HG03108 (cell line): Measurements from ENCODE around the gene RASSF6.
"Not testable (repeated sequence)": the region's sequence is repeated elsewhere in the genome, so short reads cannot be mapped to it uniquely, and the experiment has no call there.

ENCODE experiments used
- ATAC-seq: cut with Tn5 transposase; IDR thresholded peaks from one replicate; pipeline ENCODE4 v1.9.1; 2021; ENCODE audit warnings: moderate library complexity; ENCODE audit not compliant: unreplicated experiment

Gene RASSF6

DNA sequence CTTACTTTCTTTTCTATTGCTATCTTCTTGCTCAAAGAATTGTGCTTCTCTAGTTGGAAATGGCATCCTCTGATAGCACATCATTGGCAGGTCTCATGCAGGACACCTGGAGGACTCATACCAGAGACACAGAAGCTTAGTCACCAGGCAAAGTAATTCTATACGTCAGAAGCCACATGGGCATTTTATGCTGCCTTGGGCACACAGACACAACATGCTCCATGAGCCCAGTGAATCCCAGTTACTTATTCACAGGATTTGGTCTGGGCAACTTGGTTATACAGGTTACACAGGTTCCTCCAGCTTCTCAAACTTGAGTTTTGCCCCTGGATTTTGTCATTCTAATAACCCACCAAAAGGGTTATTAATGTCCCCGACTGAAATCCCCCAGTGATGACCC is 7.1 kb downstream of the RASSF6 start:
- ATAC-seq: no peak

DNA sequence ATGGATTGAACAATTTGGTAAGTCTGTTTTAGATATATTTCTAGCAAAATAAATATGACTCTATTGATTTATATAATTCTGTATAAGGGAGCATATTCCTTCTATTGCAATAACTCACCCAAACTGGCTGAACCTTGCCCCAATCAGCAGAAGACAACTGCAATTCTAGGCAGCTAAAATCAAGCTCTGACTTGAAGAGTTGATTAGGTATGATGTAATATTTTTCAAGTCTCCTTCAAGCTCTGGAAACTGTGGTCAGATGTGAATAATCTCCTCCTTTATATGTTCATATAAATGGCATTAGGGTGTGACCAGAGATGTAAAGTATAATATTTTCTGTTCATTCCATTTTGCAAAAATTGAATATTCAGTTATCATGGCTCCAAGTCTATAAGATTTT is 8.2 kb downstream of the RASSF6 start:
- no peak for ATAC-seq

DNA sequence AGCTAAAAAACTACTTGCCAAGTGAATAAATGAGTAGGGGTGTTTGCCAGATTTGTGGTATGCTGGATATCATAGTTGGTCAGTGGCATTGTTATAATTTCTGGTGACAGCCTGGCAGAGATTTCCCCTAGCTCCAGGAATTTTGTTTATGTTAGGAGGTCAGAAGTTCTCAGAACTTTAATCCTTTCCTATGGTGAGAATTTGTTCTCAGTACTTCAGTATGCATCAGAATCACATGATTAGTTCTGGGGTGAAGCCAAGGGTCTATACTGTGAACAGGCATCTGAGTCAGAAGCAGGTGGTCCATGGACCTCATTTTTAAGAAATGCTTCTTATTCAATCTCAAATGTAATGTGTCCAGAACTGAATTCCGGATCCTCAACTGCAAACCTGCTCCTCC is 10.5 kb downstream of the RASSF6 start:
- no peak for ATAC-seq

DNA sequence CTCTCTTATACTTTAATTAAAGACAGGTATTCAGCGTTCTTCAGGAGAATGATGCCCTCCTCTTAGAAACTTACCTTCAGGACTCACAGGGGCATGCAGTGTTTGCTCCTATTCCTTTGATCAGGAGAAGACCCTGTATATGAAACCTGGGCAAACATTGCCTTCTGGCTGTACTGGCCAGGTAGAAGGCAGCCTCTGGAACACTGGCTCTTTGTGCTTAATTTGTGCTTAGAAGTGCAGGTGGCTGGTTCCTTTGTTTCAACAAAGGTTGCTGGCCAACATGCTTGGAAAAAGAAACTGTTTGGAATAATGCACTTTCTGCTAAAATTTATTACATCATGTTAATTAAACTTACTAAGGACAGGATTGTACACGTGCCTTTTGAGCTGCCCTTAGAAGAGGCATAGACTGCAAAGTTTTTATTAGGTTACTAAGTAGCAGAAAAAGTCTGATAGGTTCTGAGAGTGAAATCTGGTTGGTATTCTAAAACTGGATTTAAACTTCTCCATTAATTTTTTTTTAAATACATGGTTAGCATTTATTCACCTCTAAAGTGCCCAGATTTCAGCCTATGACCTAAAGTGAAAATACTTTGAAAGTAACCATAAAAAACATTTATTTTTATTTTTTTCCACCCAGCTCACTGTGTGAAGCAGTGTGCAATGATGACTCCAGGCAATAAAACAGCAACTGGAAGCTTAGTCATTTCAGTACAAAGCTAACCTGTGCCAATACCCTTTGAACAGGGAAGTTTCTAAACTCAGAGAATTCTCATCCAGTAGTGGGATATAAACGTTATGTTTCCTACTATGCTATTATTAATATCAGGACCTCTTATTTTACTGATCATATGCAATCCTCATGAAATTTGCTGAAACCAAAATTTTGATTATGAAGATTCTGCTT is 11.3 kb downstream of the RASSF6 start:
- peak; percentile 23 for ATAC-seq

DNA sequence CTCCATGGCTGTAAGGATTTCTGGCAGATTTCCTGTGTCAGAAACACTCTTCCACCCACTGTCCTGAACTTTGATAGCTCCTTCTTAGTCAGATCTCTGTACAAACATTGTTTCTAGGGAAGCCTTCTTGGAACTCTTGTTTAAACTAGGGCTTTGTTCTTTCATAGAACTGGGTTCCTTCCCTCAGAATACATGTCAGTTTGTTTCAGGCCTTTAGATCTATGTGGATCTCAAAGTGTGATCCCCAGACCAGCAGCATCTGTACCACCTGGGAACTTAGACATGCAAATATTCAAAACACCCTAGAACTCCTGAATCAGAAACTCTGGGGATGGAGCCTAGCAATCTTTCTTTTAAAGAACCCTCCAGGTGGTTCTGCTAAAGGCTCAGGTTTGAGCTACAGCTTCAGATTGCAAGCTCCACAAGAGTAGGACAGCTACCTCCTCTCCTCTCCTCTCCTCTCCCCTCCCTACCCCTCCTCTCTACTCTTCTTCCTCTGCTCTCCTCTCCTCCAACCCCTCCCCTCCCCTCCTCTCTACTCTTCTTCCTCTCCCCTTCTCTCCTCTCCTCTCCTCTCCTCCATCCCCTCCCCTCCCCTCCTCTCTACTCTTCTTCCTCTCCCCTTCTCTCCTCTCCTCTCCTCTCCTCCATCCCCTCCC is 12.7 kb downstream of the RASSF6 start:
- ATAC-seq: no peak

DNA sequence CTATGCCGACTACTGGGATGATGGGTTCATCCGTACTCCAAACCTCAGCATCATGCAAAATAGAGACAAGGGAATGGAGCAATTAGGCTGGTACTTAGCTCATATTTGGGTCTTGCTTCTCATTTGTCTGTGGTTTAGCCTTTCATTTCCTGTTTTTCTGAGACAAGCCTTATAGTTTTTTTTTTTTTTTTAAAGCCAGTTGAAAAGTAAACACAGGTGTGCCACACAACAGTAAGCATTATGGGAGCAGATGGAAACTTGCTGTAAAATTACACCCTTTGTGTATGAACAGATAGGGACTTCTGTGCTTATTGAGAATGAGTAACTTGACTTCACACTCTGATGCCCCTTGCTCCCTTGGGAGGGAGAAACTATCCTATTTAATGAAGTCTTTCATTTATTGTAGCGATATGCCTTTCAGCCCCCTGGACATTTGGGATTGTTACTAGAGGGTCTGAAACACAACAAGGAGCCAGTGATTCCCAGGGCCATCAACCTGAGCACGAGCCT is 13.7 kb downstream of the RASSF6 start:
- ATAC-seq: peak; percentile 76

DNA sequence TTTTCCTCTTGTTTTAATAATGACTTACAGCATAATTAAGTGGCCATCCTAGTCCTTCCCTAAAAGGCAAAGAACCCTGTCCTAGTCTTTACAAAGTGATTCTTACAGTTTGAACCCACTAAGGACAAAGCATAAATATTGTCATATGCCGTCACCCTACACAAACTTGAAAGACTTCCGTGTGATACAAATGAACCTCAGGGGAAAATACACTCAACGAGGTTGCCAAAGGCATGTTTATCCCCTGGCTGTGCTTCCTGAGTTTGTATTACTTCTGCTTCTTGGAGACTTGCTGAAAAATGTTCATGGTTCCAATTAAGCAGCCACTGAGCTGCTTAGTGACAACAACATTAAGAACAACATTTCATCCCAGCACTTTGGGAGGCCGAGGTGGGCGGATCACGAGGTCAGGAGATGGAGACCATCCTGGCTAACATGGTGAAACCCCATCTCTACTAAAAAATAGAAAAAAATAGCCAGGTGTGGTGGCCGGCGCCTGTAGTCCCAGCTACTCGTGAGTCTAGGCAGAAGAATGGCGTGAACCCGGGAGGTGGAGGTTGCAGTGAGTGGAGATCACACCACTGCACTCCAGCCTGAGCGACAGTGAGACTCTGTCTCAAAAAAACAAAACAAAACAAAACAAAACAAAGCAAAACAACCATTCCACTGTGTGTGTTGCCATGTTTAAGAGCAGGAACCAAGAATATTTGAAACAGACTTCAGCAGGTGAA is 16.2 kb downstream of the RASSF6 start:
- ATAC-seq: no peak

DNA sequence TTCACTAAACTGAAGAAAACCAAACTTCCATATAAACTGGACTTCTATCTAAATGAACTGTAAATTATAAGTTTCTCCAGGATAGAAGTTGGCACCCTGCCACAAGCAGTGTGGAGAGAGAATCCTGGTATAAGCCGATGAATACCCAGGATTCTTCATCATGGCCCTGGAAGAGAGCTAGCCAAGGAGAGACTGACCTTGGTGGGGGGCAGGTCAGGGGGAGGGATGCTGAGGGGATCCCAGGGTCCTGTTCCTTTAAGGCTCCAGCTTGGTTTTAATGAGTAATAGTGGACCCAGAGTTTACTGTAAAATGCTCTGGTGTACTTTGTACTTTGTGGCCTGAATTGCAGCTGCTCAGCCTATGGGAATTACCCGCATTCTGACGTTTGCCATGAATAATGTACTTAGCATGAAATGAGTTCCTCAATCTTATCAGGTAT is 16.9 kb downstream of the RASSF6 start:
- ATAC-seq: peak; percentile 32

DNA sequence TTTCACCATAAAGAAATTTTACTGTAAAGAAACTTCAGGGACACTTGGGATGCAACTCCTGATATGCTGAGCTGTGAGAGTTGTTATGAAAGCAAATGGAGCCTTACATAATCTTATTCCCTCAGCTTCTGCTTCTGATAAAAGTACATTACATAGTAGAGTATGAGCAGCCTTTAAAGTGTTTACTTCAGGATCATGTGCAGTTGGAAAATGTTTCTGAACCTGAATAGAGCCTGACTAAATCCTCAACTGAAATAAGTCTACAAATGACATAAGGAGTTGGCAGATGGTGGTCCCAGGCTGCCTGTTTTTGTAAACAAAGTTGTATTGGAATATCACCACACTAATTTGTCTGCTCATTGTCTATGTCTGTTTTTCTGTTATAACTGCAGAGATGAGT is 19.3 kb downstream of the RASSF6 start:
- ATAC-seq: no peak

DNA sequence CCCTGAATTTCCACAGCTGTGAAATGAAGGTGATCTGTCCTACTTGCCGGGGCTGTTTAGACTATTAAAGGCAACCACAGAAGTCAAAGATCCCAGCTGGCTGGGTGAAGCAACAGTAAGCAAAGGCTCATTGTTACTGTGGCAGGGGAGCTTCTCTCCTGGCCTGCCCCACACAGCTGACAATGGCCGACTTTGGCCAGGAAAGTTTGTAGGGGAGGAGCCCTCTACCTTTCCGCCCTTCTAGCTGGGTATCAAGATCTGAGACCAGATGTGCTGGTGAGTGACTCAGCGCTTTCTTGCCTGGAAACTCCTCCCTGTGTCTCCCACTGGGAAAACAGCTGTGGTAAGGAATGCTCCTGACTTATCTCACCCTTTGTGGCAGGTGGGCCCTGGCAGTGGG is 21.1 kb downstream of the RASSF6 start:
- ATAC-seq: no peak

DNA sequence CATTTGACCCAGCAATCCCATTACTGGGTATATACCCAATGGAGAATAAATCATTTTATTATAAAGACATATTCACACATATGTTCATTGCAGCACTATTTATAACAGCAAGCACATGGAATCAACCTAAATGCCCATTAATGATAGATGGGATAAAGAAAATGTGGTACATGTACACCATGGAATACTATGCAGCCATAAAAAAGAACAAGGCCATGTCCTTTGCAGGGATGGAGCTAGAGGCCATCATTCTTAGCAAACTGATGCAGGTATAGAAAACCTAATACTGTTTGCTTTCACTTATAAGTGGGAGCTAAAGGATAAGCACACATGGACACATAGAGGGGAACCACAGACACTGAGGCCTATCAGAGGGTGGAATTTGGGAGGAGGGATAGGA is 22.6 kb downstream of the RASSF6 start:
- no peak for ATAC-seq

DNA sequence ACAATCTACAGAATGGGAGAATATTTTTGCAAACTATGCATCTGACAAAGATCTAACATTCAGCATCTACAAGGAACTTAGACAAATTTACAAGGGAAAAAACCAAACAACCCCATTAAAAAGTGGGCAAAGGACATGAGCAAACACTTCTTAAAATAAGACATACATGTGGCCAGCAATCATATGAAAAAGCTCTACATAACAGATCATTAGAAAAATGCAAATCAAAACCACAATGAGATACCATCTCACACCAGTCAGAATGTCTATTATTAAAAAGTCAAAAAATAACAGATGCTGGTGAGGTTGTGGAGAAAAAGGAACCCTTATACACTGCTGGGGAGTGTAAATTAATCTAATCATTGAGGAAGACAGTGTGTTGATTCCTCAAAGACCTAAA is 23.1 kb downstream of the RASSF6 start:
- ATAC-seq: not testable (repeated sequence)

DNA sequence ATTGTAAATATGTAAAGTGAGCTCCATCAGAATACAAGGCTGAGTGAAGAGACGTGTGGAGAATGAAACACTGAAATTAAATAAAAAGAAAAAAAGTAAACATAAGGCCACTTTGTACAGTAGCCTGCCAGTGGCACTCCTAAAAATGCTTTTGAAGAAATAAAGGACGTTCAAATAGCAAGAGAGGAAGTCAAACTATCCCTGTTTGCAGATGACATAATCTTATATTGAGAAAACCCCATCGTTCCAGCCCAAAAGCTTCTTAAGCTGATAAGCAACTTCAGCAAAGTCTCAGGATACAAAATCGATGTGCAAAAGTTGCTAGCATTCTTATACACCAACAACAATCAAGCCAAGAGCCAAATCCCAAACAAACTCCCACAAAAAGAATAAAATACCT is 24.2 kb downstream of the RASSF6 start:
- ATAC-seq: no peak

DNA sequence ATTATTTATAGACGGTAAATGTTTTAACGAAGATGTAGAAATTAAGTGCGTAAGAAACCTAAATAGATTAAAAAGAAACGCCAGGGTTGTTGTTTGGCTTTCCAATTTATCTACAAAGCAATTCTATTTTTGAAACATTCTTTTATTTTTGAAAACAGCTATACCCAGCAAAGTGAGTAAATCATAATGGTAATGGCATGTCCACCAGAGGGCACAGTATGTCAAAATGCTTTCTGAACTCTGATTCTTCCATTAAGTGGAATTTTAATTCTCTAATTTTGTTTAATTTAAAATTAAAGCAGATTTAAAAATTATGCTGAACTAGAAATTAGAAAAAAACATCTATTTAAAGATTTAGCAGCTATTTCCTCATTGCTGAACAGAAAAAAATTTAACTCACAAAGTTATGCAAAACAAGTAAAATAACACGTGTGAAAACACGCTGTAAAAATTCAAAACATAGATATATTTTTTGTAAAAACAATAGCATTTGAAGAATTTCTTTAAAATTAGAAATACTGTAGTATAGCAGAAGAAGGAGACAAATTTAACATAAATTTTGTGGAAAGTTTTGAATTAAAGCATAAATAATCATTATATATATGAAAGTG is 26.5 kb downstream of the RASSF6 start:
- no peak for ATAC-seq

DNA sequence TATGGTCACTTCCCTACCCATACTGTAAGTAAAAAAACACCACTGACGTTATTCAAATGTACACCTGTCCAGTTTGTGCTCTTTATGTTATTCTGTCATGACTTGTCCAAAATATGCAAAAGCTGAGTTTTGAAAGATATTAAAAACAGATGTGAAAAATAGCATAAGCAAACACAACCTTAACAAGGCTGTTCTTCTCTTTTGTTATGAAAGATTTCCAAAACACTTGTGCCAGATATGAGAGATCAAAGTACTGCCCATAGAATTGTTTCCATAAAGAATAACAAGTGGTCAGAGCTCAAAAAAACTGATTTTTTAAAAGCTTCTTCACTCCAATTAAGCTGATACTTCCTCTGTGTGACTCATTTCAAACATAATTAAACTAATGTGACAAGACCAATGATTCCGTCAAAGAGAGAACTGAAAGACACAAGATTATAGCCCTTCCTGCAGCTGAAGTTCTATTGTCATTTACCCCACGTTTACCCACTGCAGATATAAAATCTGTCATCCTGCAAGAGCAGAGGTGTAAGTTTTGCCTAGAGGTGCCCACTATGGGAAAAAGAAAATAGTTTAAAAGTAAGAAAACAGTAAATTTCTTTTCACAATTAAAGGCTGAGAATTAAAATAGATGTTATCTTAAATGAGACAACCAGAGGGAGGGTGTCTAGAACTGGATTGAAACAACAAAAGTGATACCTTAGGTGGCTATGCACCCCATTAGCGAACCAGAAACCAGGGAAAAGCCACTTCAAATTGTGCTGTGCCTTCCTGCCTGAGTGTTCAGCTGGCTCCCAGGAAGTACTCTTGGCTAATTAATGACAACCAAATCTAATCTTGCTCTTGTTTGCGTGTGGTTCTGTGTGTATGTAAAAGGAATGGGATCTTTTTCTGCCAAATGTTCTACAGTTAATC is 30.1 kb downstream of the RASSF6 start:
- ATAC-seq: peak; percentile 94

DNA sequence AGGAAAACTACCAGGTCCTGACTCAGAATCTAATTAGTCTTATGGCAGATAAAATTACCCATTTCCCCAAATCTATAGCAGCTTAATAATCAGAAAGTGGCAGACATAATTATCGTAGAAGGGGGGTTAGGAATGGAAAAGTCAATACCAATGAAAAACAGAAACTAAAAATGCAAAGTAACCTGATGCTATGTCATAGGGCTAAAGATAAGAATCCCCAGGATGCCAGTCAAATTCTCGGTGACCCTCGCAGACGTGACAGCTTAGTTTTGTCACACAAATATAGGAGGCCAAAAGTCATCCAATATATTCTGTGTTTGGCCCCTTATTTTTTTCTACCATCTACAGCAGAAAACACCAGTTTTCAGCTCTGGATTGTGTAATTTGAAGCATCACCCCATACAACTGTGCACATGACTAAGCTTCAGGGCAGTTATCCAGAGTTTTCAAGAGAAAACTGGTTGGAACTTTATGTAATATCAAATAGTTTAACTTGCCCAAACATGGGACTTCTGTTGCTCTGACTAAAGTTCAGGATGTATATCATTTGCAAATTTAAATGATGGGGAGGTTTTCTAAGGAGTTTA is 30.9 kb downstream of the RASSF6 start:
- peak; percentile 14 for ATAC-seq

DNA sequence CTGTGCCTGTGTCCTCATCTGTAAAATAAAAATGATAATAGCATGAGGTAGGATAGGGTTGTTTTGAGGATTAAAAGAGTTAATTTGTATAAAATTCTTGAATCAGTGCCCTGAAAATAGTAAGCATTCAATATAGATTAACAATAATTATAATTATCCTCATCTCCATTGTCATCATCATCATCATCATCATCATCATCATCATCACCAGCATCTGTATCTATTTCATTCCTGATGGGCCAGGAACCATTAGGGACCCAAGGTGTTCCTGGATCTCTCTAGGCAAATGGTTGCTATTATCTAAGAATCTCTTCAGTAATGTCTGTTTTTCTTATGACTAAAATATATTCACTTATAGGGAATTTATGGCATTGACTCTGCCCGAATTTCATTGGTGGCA is 31.6 kb downstream of the RASSF6 start:
- ATAC-seq: no peak

DNA sequence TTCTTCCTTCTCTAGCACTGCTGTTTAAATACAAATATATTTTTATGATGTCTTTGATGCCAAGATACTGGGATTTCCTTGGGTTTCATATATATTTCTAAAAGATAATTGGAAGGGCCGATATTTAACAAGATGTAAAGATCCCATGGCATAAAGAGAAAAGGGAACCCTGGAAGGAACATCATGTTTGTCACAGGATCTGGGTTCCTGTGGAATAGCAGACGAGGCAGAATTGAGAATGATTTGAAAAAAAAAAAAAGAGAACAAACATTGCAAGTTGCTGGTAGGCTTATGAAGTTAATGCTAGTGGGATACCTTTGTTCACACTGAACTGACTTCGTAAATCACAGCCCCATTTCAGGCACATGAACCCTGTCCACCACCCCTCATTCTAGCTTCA is 33.6 kb downstream of the RASSF6 start:
- no peak for ATAC-seq

DNA sequence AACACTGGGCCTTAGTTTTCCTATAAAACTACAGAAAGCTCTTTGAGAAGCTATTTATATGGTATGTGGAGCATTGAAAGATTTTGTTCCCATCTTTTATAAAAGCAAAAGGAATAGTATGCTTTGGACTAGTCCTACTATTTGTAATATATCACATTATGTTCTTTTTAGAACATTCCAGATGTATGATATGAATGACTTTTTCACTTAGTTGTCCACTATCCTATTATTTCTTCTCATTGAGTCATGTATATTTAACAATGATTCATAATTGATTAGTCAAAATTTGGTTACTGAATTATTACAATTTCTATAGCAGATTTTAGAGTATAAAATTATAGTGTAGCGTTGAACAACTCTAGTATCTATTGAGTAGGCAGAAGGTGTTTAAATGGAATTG is 34.2 kb downstream of the RASSF6 start:
- no peak for ATAC-seq

DNA sequence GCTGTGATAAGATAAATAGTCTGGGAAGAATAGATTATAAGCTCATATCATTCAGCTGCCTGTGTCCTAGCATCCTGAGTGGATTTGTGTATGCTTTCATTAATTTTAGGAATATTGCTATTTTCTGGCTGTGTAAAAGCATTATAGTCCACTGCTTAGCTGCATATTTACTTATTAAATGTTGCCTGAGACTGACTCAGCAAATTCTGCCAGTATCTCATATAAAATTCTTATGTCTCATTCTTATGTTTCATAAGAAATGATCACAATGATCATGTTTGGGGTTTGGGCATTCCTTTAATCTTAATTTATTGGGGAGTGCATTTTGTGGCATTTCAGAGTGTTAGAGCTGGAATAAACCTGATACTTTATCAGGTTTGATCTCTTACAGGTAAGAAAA is 34.9 kb downstream of the RASSF6 start:
- ATAC-seq: no peak
